ENCODE data around the gene ATRNL1. TPM values are rescaled to one million over a fixed set of nuclear protein-coding genes. Genes with fewer than 3 reads are reported as not detected.

Gene ATRNL1
- polyA plus RNA-seq, 2 of the 4 experiments (the other 2 are of a cell fraction), result 0.13 to 0.34 TPM

GRCh38 chr10:115974351-115974750, 881.2 kb downstream of the ATRNL1 start (continued):
- no peak for TF ChIP-seq USF2 (IDR thresholded peaks at IDR 0.05)

- FAIRE-seq (no peak), DNase-seq (ENCODE audit: low read depth in 1 of 2, low spot score in 1 of 2) (no peak), ATAC-seq (no peak)
- Histone ChIP-seq H3K9me3 (no peaks in the 10 kb centered on the region), H3K4me3 (no peak overlapping the region), H3K27ac (no peak overlapping the region), H3K4me1 (no peaks in the 10 kb centered on the region), H3K4me2 (no peak overlapping the region)
- ChIA-PET POLR2A (no interaction called here), CTCF (no interaction called here)
- TF ChIP-seq FOXS1 (CRISPR knock-in tag; IDR thresholded peaks at IDR 0.05) (no peak), KDM5A (IDR thresholded peaks at IDR 0.05) (no peak), KDM1A (IDR thresholded peaks at IDR 0.05; ENCODE audit: low read depth) (no peak), CHD4 (IDR thresholded peaks at IDR 0.05; ENCODE audit: borderline replicate concordance) (no peak), JUNB (IDR thresholded peaks at IDR 0.05) (no peak), POLR2AphosphoS2 (conservative IDR thresholded peaks at IDR 0.05; ENCODE audit: low read length) (no peak), GATA3 (IDR thresholded peaks at IDR 0.05; ENCODE audit: borderline replicate concordance) (no peak), REST (IDR thresholded peaks at IDR 0.05) (no peak), HES2 (IDR thresholded peaks at IDR 0.05) (no peak), EHMT2 (IDR thresholded peaks at IDR 0.05; ENCODE audit: low read depth) (no peak)
- 64% methylated on average over 5 of the region's 9 CpGs for WGBS (ENCODE audit: missing lambda C conversion rate)
These were observed 881.8 kb downstream of the ATRNL1 start for GRCh38 chr10:115974816-115975430.

- POLR2A ChIA-PET, result no interaction called here
- Histone ChIP-seq H3K4me1 (no peaks in the 10 kb centered on the region), H3K4me3 (no peak overlapping the region), H3K4me2 (no peak overlapping the region), H3K27ac (no peak overlapping the region), H3K9me3 (no peaks in the 10 kb centered on the region)
- TF ChIP-seq GATA3 (IDR thresholded peaks at IDR 0.05; ENCODE audit: borderline replicate concordance), result no peak
- FAIRE-seq (no peak), DNase-seq (ENCODE audit: low read depth in 1 of 2, low spot score in 1 of 2) (no peak), ATAC-seq (no peak)
- WGBS (ENCODE audit: missing lambda C conversion rate), result 49% methylated on average over 4 of the region's 4 CpGs
- CTCF ChIA-PET, result no interaction called here
These were observed 882.3 kb downstream of the ATRNL1 start for GRCh38 chr10:115975506-115975905.

GRCh38 chr10:115976342-115976741, 883.2 kb downstream of the ATRNL1 start:
- ATAC-seq, result no peak
- TF ChIP-seq NFE2L2 (conservative IDR thresholded peaks at IDR 0.05; ENCODE audit: low read length) (no peak), ZC3H11A (IDR thresholded peaks at IDR 0.05) (no peak), RCOR1 (IDR thresholded peaks at IDR 0.05; ENCODE audit: low read depth, low read length) (no peak), CEBPB (IDR thresholded peaks at IDR 0.05) (no peak), SMC3 (IDR thresholded peaks at IDR 0.05) (no peak), FOSB (CRISPR knock-in tag; IDR thresholded peaks at IDR 0.05) (no peak), MAFK (IDR thresholded peaks at IDR 0.05; ENCODE audit: partially characterized antibody) (no peak), TFCP2L1 (CRISPR knock-in tag; IDR thresholded peaks at IDR 0.05) (no peak), HEYL (CRISPR knock-in tag; IDR thresholded peaks at IDR 0.05) (no peak), MYC (IDR thresholded peaks at IDR 0.05; ENCODE audit: borderline replicate concordance, low read length) (no peak), RFX5 (IDR thresholded peaks at IDR 0.05) (no peak), TP53 (CRISPR knock-in tag; IDR thresholded peaks at IDR 0.05) (no peak), CTCF (IDR thresholded peaks at IDR 0.05) (no peak)
- DNase-seq (ENCODE audit: low read depth in 1 of 2, low spot score in 1 of 2), result no peak
- Histone ChIP-seq H3K4me1 (no peaks in the 10 kb centered on the region), H3K9me3 (no peaks in the 10 kb centered on the region), H3K4me3 (no peak overlapping the region), H3K27ac (no peak overlapping the region), H3K4me2 (no peak overlapping the region)
- ChIA-PET POLR2A (no interaction called here), CTCF (no interaction called here)
- 49% methylated on average over 5 of the region's 5 CpGs for WGBS (ENCODE audit: missing lambda C conversion rate)
- no peak for FAIRE-seq

Measured in A549 (cell line).